Hematopoietic multipotent progenitor cell treated with erythropoietin and hydrocortisone succinate and interleukin-3 and kit ligand, for 17 days (in vitro differentiated cells): Measurements from ENCODE around the gene NUP210.

Source experiments
- DNase-seq: peaks from one replicate; pipeline ENCODE4 v3.0.0-alpha.2; 2015; ENCODE audit warnings: low spot score

Gene NUP210

DNA sequence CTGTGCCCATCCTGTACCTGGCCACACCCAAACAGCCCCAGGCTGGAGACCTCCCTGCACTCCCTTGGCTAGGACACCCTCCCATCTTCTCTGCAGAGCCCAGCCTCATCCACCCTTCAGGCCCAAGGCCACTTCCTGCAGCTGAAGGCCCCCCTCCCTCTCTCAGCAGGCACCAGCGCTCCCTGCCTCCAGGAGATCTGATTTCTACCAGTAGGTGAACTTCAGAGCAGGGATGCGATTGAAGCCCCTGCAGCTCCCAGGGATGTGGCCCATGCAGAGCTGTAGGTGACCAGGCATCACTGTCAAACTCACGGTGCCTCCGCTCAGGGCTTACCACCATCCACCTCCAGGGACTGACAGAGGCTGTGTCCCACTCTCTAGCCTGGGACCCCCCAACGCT lies 96.3 kb downstream of the NUP210 start:
- DNase-seq = no peak

DNA sequence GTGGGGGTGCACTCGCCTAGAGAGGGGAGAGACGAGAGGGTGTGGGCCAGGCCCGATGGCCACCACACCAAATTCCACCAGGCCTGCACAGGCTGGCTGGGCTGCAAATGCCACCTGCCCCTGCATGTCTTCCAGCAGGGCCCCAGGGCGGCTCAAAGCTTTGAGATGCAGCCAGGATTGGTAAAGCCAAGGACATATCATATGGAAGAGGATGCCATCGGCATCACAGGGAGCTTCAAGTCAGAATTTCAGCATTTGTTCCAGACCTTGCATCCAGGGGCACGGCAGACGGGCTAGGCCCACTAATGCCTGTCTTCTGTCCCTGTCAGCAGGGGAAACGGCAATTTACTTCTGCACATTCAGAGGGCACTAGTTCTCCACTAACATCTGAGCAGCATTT lies 97.8 kb downstream of the NUP210 start:
- DNase-seq = no peak

GRCh38 chr3:13319564-13320220 lies 100.4 kb downstream of the NUP210 start:
- DNase-seq = no peak

GRCh38 chr3:13318626-13319470 lies 101.3 kb downstream of the NUP210 start:
- DNase-seq = no peak

- DNase-seq = no peak
Observed at GRCh38 chr3:13317596-13318320, 102.4 kb downstream of the NUP210 start.

- DNase-seq = no peak
Observed at GRCh38 chr3:13316603-13317002, 103.5 kb downstream of the NUP210 start.

GRCh38 chr3:13314877-13315276 lies 105.2 kb downstream of the NUP210 start:
- DNase-seq = no peak

- DNase-seq = no peak
Observed at GRCh38 chr3:13313813-13314212, 106.3 kb downstream of the NUP210 start.

DNA sequence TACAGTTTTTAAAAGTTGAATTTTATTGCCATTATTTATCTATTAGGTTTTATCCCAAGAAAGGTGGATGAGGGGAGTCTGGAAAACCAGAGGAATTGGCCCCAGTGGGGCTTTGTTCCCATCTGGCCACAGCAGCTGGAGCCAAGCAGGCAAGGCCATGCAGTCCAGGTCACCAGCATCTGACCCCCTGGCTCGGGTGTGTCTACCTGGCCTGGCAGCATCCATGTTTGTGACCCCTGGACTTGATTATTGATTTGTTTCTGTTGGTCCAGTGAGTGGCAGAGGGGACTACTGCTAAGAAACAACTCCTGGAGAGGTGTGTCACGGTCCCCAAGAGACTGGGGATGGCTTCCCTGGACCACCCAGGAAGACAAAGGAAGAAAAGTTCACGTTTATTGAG lies 111.1 kb downstream of the NUP210 start:
- DNase-seq = no peak

- DNase-seq = no peak
Observed at GRCh38 chr3:13308380-13308801, 111.7 kb downstream of the NUP210 start.

DNA sequence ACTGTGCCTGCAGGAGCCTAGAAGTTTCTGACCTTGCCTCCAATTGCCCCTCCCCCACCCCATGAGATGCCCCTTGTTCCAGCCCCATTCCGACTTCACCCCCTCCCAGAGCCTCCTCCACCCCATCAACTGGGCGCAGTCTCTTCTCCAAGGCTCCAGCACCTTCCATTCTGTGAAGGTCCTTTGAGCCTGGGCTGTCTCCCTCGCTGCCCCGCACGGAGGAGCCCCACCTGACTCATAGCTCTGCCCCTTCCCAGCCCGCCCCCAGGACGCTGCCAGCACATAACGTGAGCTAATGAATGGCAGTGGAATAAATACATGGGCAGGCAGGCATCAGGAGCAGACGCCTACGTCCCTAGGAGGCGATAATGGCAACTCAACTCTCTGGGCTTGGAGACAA lies 113.1 kb downstream of the NUP210 start:
- DNase-seq = no peak

GRCh38 chr3:13305623-13306022 lies 114.5 kb downstream of the NUP210 start:
- no peak for DNase-seq

- no peak for DNase-seq
Observed at GRCh38 chr3:13303410-13303809, 116.7 kb downstream of the NUP210 start.

DNA sequence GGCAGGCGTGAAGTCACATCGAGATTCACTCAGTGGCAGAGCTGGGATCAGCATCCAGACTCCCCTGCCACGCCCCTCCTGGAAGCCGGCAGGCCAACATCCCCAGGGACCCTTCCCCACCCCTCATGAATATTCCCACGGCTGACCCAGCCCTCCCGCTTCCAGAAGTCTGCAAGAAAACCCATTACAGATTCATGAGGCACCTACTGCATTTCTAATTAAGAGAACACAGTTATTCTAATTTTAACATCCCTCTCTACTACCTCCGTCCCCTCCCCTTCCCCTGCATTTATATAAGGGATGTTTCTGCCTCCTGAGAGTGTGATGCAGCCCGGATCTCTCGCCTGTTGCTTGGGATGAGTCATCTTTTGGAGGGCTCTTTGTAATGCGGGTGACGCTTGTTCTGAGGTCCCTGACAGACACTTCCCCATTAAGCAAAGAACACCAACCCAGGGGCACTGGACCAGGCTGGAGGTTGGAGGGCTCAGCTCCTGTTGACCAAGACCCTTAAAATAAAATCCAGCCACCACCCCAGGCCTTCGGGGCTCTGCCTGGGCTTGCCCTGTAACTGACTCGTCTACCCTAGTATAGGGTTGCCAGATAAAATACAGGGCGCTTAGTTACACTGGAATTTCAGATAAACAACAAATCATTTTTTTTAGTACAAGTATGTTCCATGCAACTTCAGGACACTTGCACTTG lies 118.7 kb downstream of the NUP210 start:
- DNase-seq = no peak

- no peak for DNase-seq
Observed at GRCh38 chr3:13300546-13301285, 119.4 kb downstream of the NUP210 start.

DNA sequence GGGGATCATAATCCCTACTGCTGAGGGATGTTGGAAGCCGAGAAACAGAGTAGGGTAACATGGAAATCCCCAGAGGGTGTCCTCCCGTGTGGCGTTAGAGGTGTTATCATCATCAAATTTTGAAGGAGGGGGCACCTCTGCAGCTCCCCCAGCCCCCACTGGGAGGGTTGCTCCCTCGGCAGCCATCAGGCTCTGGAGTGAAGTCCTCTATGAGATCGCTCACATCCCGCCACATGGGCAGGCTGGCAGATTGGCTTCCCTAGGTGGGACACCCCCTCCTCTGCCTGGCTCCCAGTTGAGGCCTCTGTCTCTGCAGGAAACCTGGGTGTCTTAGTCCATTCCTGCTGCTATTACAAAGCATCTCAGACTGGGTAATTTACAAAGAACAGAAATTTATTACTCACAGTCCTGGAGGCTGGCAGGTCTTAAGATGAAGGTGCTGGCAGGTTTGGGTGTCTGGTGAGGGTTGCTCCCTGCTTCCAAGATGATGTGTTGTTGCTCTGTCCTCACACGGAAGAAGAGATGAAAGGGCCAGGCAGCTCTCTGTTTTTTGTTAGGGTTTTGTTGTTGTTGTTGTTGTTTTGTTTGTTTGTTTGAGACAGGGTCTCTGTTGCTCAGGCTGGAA lies 120.5 kb downstream of the NUP210 start:
- DNase-seq = no peak

GRCh38 chr3:13296662-13297061 lies 123.5 kb downstream of the NUP210 start:
- no peak for DNase-seq

DNA sequence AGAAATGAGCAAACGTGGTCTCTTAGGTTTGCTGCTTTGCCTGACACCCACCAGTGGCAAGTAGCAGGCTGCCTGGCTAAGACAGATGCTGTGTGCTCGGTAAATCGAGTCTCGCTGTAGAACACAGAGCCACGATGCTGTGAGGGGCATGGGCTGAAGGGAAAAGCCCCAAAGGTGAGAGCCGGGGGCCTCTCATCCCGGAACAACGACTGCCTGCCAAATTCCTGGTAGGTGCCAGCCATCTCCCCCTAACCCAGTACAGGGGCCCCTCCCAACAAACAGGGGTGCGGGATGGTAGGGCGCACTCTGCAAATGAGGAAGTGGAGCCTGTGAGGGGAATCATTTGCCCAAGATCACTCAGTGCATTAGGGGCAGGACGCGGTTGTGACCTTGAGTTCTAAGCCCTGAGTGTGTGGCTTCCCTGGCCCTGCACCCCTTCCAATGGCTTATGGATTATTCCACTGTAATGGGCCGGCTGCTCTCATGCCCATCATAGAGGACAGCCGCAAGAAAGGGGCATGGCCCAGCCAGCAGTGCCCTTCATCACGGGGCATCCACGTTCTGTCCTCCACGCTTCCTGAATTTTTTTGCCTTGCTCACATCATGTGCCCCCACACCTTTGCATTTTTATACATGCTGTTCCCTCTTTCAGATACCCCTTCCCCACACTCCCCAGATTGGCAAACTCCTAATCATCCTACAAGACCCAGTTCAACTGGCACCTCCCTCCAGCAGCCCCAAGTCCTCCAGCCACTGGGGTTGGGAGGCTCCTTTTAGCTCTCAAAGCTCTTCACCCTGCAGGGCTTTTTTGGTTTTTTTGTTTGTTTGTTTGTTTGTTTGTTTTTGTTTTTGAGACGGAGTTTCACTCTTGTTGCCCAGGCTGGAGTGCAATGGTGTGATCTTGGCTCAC lies 125.4 kb downstream of the NUP210 start:
- DNase-seq = no peak

DNA sequence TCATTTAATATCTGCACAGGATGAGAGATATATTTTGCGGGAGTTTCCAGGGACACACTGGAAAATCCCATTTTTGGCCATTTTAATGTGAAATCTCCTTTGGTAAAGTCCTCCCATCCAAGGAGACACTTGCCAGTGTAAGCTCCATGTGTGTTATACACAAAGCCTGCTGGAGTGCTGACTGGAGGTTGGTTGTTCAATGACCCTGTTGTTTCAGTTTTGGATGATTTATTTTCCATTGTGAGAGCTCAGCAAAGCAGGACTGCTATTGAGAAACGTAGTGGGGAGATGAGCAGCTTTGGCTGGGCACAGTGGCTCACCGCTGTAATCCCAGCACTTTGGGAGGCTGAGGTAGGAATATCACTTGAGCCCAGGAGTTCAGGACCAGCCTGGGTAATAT lies 127.7 kb downstream of the NUP210 start:
- DNase-seq = no peak

GRCh38 chr3:13290941-13291340 lies 129.2 kb downstream of the NUP210 start:
- no peak for DNase-seq
